ENCODE data around the gene PRCP.
"Not testable (repeated sequence)": the region's sequence is repeated elsewhere in the genome, so short reads cannot be mapped to it uniquely, and the experiment has no call there.

Gene PRCP

GRCh38 chr11:82900277-82901164 is at the start of gene PRCP:
TSS of gene PRCP (minus strand) at chr11:82900430. CDS start at chr11:82900402, 28 bp downstream.
- peak; percentile 80 for DNase-seq

GRCh38 chr11:82949352-82949751 is 49.1 kb upstream of the PRCP start:
- no peak for DNase-seq

- DNase-seq: no peak
Measured at GRCh38 chr11:82945682-82946081, 45.5 kb upstream of the PRCP start.

GRCh38 chr11:82945041-82945440 is 44.8 kb upstream of the PRCP start:
- DNase-seq: not testable (repeated sequence)

GRCh38 chr11:82944198-82944597 is 44.0 kb upstream of the PRCP start:
- no peak for DNase-seq

GRCh38 chr11:82943430-82943829 is 43.2 kb upstream of the PRCP start:
- not testable (repeated sequence) for DNase-seq

- no peak for DNase-seq
Measured at GRCh38 chr11:82942376-82942775, 42.1 kb upstream of the PRCP start.

GRCh38 chr11:82939456-82939855 is 39.2 kb upstream of the PRCP start:
- no peak for DNase-seq

- DNase-seq: no peak
Measured at GRCh38 chr11:82937554-82937953, 37.3 kb upstream of the PRCP start.

GRCh38 chr11:82936261-82936660 is 36.0 kb upstream of the PRCP start:
- no peak for DNase-seq

- DNase-seq: no peak
Measured at GRCh38 chr11:82932564-82932963, 32.3 kb upstream of the PRCP start.

- no peak for DNase-seq
Measured at GRCh38 chr11:82930734-82931133, 30.5 kb upstream of the PRCP start.

GRCh38 chr11:82930229-82930628 is 30.0 kb upstream of the PRCP start:
- no peak for DNase-seq

GRCh38 chr11:82929121-82929520 is 28.9 kb upstream of the PRCP start:
- DNase-seq: no peak

- no peak for DNase-seq
Measured at GRCh38 chr11:82927264-82927880, 27.1 kb upstream of the PRCP start.

- no peak for DNase-seq
Measured at GRCh38 chr11:82924522-82925224, 24.4 kb upstream of the PRCP start.

- not testable (repeated sequence) for DNase-seq
Measured at GRCh38 chr11:82922396-82923173, 22.4 kb upstream of the PRCP start.

- DNase-seq: not testable (repeated sequence)
Measured at GRCh38 chr11:82920227-82920626, 20.0 kb upstream of the PRCP start.

GRCh38 chr11:82919786-82920185 is 19.6 kb upstream of the PRCP start:
- not testable (repeated sequence) for DNase-seq

- no peak for DNase-seq
Measured at GRCh38 chr11:82909015-82909640, 8.9 kb upstream of the PRCP start.

GRCh38 chr11:82908311-82908710 is 8.1 kb upstream of the PRCP start:
- no peak for DNase-seq

- DNase-seq: no peak
Measured at GRCh38 chr11:82907371-82907770, 7.1 kb upstream of the PRCP start.
